Naive thymus-derived CD4-positive, alpha-beta T cell (primary cell): ENCODE data around the gene PRDM16. TPM values are rescaled to one million over a fixed set of nuclear protein-coding genes. Genes with fewer than 3 reads are reported as not detected.

ENCODE experiments used
- ATAC-seq: fragments of 150-1000 bp; cut with Tn5 transposase; 2 replicates; pipeline ENCODE4 v1.10.0; 2021; ENCODE audit warnings: mild to moderate bottlenecking, moderate library complexity
- CTCF ChIA-PET: fragments of 350-600 bp; sonication (Branson Sonifier 250); formaldehyde crosslinking; loops from one replicate; lab custom pipeline; 2021; ENCODE audit warnings: antibody characterized with exemption; lab: Charles Lee
- POLR2A ChIA-PET: fragments of 350-600 bp; sonication (Branson Sonifier 250); formaldehyde crosslinking; loops from one replicate; lab custom pipeline; 2021; ENCODE audit warnings: antibody characterized with exemption, inconsistent platforms; lab: Charles Lee
- DNase-seq, 9 donors: peaks; one replicate each; pipeline versions ENCODE4 v3.0.0 to v3.0.0-alpha.2; 2020 to 2022; ENCODE audit warnings: mixed read lengths in 1 of 9
- H3K27ac ChIP-seq: one replicate; pipeline ENCODE4 v1.7.0; 2013; ENCODE audit warnings: mild to moderate bottlenecking, low read depth, low read length, moderate library complexity
- H3K27me3 ChIP-seq, 2 donors: one replicate each; pipeline ENCODE4 v1.7.0; 2013; ENCODE audit warnings: low read length in 2 of 2, mild to moderate bottlenecking in 2 of 2, moderate library complexity in 2 of 2; ENCODE audit not compliant: control insufficient read depth in 2 of 2, insufficient read depth in 2 of 2
- H3K36me3 ChIP-seq, 3 experiments: 1 replicate in 2 of 3; 2 replicates in 1 of 3; pipeline ENCODE4 v1.7.0; 2013; ENCODE audit warnings: low read length in 3 of 3, mild to moderate bottlenecking in 3 of 3, moderate library complexity in 1 of 3; ENCODE audit not compliant: insufficient read depth in 3 of 3, control insufficient read depth in 2 of 3
- H3K4me1 ChIP-seq, 2 donors: one replicate each; pipeline ENCODE4 v1.7.0; 2013; ENCODE audit warnings: low read length in 2 of 2, mild to moderate bottlenecking in 2 of 2, moderate library complexity in 1 of 2; ENCODE audit not compliant: control insufficient read depth in 2 of 2, insufficient read depth in 2 of 2
- H3K4me3 ChIP-seq: 2 replicates; pipeline ENCODE4 v1.7.0; 2013; ENCODE audit warnings: mild to moderate bottlenecking, low read length
- H3K9me3 ChIP-seq, 3 experiments: 1 replicate in 2 of 3; 2 replicates in 1 of 3; pipeline ENCODE4 v1.7.0; 2013; ENCODE audit warnings: low read length in 3 of 3; ENCODE audit not compliant: control insufficient read depth in 2 of 3
- H3K27ac Mint-ChIP-seq, 9 donors: one replicate each; pipeline ENCODE4 v1.8.0; 2020 to 2022; ENCODE audit warnings: mixed read lengths in 9 of 9, mild to moderate bottlenecking in 8 of 9, moderate library complexity in 5 of 9, inconsistent platforms in 2 of 9
- H3K27me3 Mint-ChIP-seq, 5 donors: one replicate each; pipeline ENCODE4 v1.8.0; 2021 to 2022; ENCODE audit warnings: mixed read lengths in 5 of 5, mild to moderate bottlenecking in 1 of 5
- H3K36me3 Mint-ChIP-seq, 5 donors: one replicate each; pipeline ENCODE4 v1.8.0; 2020 to 2022; ENCODE audit warnings: mixed read lengths in 5 of 5, mild to moderate bottlenecking in 3 of 5, inconsistent platforms in 1 of 5
- H3K4me1 Mint-ChIP-seq, 7 donors: one replicate each; pipeline ENCODE4 v1.8.0; 2020 to 2022; ENCODE audit warnings: mixed read lengths in 7 of 7, mild to moderate bottlenecking in 3 of 7, inconsistent platforms in 1 of 7
- H3K4me3 Mint-ChIP-seq, 10 donors: one replicate each; pipeline ENCODE4 v1.8.0; 2020 to 2022; ENCODE audit warnings: mild to moderate bottlenecking in 10 of 10, mixed read lengths in 10 of 10, moderate library complexity in 6 of 10, inconsistent platforms in 2 of 10
- H3K9me3 Mint-ChIP-seq, 11 donors: one replicate each; pipeline ENCODE4 v1.8.0; 2020 to 2022; ENCODE audit warnings: mixed read lengths in 11 of 11, mild to moderate bottlenecking in 4 of 11, inconsistent platforms in 1 of 11, moderate library complexity in 1 of 11
- intact Hi-C, 2 donors: fragments of 100-400 bp; cut with micrococcal nuclease; formaldehyde crosslinking; loops; one replicate each; pipeline ENCODE4 v1.15.1; 2023
- polyA plus RNA-seq, 2 donors: library from polyadenylated mRNA; unstranded; fragments of 300-500 nt; fragmentation: Illumina TruSeq; gene quantifications; one replicate each; pipeline ENCODE4 v1.2.3, GENCODE V29; 2021
- total RNA-seq, 6 experiments: library from RNA in 5 of 6; stranded (reverse) in 5 of 6; gene quantifications; 1 replicate in 5 of 6; 2 replicates in 1 of 6; pipeline ENCODE4 v1.2.3 and lab custom pipeline; 2021 to 2026

The PRDM16 gene
- total and polyA plus RNA-seq, 7 experiments from 2014 or later, result 0.05 to 0.61 (median 0.36) TPM; not detected in 2

DNA sequence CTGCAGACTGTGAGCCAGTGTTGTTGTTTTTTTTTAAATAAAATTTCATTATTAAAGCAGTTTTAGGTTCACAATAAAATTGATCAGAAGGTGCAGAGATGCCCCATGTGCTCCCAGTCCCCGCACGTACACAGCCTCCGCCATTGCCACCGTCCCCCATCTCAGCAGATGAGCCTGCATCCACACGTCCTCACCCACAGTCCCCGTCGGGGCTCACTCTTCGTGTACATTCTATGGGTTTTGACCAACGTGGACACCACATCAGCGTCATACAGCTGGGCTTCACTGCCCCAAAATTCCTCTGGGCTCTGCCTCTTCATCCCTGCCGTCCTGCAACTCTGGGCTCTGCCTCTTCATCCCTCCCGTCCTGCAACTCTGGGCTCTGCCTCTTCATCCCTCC, 373.9 kb downstream of the PRDM16 start:
- Histone ChIP-seq H3K36me3 (no peaks in the 10 kb centered on the region), H3K4me1 (no peaks in the 10 kb centered on the region), H3K4me3 (no peak overlapping the region), H3K9me3 (no peaks in the 10 kb centered on the region), H3K27ac (no peak overlapping the region), H3K27me3 (no peaks in the 10 kb centered on the region)
- ChIA-PET CTCF (no interaction called here), POLR2A (no interaction called here)
- no peaks in the 10 kb centered on the region for H3K4me1 Mint-ChIP-seq
- intact Hi-C loops, result no loop called here
- no peak overlapping the region for H3K4me3 Mint-ChIP-seq
- no peak for ATAC-seq
- H3K9me3 Mint-ChIP-seq, result peaks cover 0 to 27% (median 7%) of the 10 kb centered on the region in 11 donors
- no peak for DNase-seq
- H3K36me3 Mint-ChIP-seq, result peaks cover 0 to 8% (median 0%) of the 10 kb centered on the region in 5 donors
- no peak overlapping the region for H3K27ac Mint-ChIP-seq
- peaks cover 0 to 13% (median 5%) of the 10 kb centered on the region in 5 donors for H3K27me3 Mint-ChIP-seq

DNA sequence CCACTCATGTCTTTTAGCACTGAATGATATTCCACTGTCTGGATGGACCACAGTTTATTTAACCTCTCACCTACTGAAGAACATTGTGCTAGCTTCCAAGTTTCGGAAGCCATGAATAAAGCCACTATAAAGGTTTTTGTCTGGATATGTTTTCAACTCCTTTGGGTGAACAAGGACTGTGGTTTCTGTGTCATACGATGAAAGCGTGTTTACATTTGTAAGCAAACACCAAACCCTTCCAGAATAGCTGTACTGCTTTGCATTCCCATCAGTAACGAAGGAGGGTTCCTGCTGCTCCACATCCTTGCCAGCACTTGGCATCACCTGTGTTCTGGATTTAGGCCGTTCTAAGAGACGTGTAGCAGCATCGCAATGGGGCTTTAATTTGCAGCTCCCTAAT, 374.8 kb downstream of the PRDM16 start:
- Histone ChIP-seq H3K4me1 (no peaks in the 10 kb centered on the region), H3K36me3 (no peaks in the 10 kb centered on the region), H3K27me3 (no peaks in the 10 kb centered on the region), H3K27ac (no peak overlapping the region), H3K4me3 (no peak overlapping the region), H3K9me3 (no peaks in the 10 kb centered on the region)
- ATAC-seq (no peak), DNase-seq (no peak)
- intact Hi-C loops, result no loop called here
- H3K27ac Mint-ChIP-seq, result no peak overlapping the region
- H3K4me3 Mint-ChIP-seq, result no peak overlapping the region
- no peaks in the 10 kb centered on the region for H3K4me1 Mint-ChIP-seq
- POLR2A ChIA-PET, result no interaction called here
- CTCF ChIA-PET, result interaction anchor here (1.8 kb wide), 1 partner anchor 9 kb away, joined by 6 read pairs; no protein-coding TSS in a partner anchor
- H3K36me3 Mint-ChIP-seq, result peaks cover 0 to 11% (median 0%) of the 10 kb centered on the region in 5 donors
- H3K9me3 Mint-ChIP-seq, result peaks cover 0 to 31% (median 8%) of the 10 kb centered on the region in 11 donors
- peaks cover 0 to 13% (median 5%) of the 10 kb centered on the region in 5 donors for H3K27me3 Mint-ChIP-seq

DNA sequence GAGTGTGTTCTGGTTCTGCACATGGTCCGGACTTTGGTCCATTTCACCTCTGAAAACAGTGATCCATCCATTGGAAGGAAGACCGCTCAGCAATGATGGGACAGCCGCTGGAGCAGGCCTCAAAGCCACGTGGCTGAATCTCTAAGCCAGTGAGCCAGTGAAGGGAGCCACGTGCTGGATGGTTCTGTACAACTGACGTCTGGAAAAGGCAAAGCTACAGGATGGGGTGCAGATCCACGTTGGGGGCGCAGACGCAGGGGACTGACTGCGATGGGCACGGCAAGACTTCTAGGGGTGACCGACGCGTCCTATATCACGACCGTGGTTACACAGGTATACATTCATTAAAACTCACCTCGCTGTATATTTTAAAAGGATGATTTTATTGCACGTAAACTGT, 375.3 kb downstream of the PRDM16 start:
- intact Hi-C loops, result no loop called here
- Mint-ChIP-seq H3K36me3 (peaks cover 0 to 11% (median 0%) of the 10 kb centered on the region in 5 donors), H3K4me3 (no peak overlapping the region), H3K27ac (no peak overlapping the region), H3K27me3 (peaks cover 0 to 13% (median 5%) of the 10 kb centered on the region in 5 donors), H3K4me1 (no peaks in the 10 kb centered on the region), H3K9me3 (peaks cover 0 to 31% (median 8%) of the 10 kb centered on the region in 11 donors)
- ChIA-PET CTCF (interaction anchor here (1.8 kb wide), 1 partner anchor 9 kb away, joined by 6 read pairs; no protein-coding TSS in a partner anchor), POLR2A (no interaction called here)
- ATAC-seq (no peak), DNase-seq (no peak)
- no peaks in the 10 kb centered on the region for H3K9me3 ChIP-seq
- no peak overlapping the region for H3K4me3 ChIP-seq
- H3K4me1 ChIP-seq, result no peaks in the 10 kb centered on the region
- no peak overlapping the region for H3K27ac ChIP-seq
- no peaks in the 10 kb centered on the region for H3K27me3 ChIP-seq
- H3K36me3 ChIP-seq, result no peaks in the 10 kb centered on the region

DNA sequence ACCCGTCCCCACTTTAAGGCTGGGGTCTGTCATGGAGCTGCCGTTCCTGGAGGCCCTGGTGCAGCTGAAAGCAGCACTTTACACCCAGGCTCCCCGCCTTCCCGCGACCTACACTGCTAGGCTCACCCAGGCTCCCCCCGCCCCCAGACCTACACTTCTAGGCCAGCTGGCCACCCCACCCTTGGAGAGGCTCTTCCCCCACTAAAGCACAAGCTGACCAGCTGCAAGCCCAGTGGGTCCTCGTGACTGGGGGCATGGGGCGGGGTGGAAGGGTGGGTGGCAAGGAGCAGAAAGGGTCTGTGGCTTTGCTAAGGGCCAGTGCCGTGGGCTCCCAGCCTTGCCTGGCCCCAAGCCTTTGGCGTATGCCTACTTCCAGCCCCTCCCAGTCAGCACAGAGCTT, 375.7 kb downstream of the PRDM16 start:
- Histone ChIP-seq H3K9me3 (no peaks in the 10 kb centered on the region), H3K27me3 (no peaks in the 10 kb centered on the region), H3K36me3 (no peaks in the 10 kb centered on the region), H3K4me3 (no peak overlapping the region), H3K27ac (no peak overlapping the region), H3K4me1 (no peaks in the 10 kb centered on the region)
- Mint-ChIP-seq H3K9me3 (peaks cover 0 to 31% (median 9%) of the 10 kb centered on the region in 11 donors), H3K27ac (no peak overlapping the region), H3K36me3 (peaks cover 0 to 11% (median 0%) of the 10 kb centered on the region in 5 donors), H3K4me1 (no peaks in the 10 kb centered on the region), H3K27me3 (peaks cover 0 to 13% (median 8%) of the 10 kb centered on the region in 5 donors), H3K4me3 (no peak overlapping the region)
- POLR2A ChIA-PET, result no interaction called here
- intact Hi-C loops, result no loop called here
- no peak for DNase-seq
- no peak for ATAC-seq
- CTCF ChIA-PET, result interaction anchor here (1.8 kb wide), 1 partner anchor 8 kb away, joined by 6 read pairs; no protein-coding TSS in a partner anchor

DNA sequence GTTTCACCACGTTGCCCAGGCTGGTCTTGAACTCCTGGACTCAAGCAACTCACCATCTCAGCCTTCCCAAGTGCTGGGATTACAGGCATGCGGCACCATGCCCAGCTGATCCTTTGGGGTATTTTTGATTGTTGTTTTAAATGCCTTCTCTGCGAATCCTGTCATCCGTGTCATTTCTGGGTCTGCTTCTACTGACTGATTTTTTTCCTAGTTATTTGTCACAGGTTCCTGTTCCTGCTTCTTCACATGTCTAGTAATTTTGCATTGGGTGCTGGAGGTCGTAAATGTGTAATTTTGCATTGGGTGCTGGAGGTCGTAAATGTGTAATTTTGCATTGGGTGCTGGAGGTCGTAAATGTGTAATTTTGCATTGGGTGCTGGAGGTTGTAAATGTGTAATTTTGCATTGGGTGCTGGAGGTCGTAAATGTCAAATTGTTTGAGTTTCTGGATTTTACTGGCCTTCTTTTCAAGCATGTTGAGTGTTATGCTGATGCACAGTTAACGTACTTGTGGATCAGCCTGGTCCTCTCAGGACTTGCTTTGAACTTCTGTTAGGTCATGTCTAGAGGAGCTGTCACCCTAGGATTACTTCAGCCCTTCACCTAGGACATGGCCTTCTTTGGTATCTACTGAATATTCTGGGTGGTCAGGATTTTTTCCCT, 381.3 kb downstream of the PRDM16 start:
- H3K4me1 ChIP-seq, result peaks cover 9 to 11% of the 10 kb centered on the region in 2 donors
- no peak overlapping the region for H3K4me3 ChIP-seq
- no peak overlapping the region for H3K27ac ChIP-seq
- intact Hi-C loops, result no loop called here
- no peaks in the 10 kb centered on the region for H3K36me3 ChIP-seq
- H3K27ac Mint-ChIP-seq, result no peak overlapping the region
- no peaks in the 10 kb centered on the region for H3K9me3 ChIP-seq
- DNase-seq, result no peak
- ChIA-PET POLR2A (no interaction called here), CTCF (no interaction called here)
- H3K9me3 Mint-ChIP-seq, result peaks cover 0 to 26% (median 8%) of the 10 kb centered on the region in 11 donors
- peaks cover 0 to 11% of the 10 kb centered on the region in 2 donors for H3K27me3 ChIP-seq
- peaks cover 0 to 4% (median 0%) of the 10 kb centered on the region in 7 donors for H3K4me1 Mint-ChIP-seq
- H3K4me3 Mint-ChIP-seq, result no peak overlapping the region
- H3K36me3 Mint-ChIP-seq, result peaks cover 0 to 11% (median 0%) of the 10 kb centered on the region in 5 donors
- peaks cover 6 to 24% (median 15%) of the 10 kb centered on the region in 5 donors for H3K27me3 Mint-ChIP-seq
- no peak for ATAC-seq

DNA sequence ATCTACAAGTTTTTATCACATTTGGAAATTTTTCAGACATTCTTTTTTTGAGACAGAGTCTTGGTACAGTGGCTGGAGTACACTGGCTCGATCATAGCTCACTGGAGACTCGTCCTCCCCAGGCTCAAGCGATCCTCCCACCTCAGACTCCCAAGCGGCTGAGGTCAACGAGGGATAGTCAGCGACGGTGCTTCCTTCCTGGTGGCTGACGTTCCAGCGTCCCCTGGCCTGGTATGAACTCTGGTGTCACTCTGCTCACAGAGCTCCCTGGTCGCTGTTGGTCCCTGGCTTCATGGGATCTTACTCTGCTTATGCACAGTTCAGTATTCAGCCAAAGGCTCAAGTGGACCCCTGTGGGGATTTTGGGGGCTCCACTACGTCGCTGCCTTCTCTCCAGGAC, 382.0 kb downstream of the PRDM16 start:
- ChIA-PET CTCF (no interaction called here), POLR2A (no interaction called here)
- no peak for ATAC-seq

More for the DNA sequence above, 382.0 kb downstream of the PRDM16 start:
- Mint-ChIP-seq H3K9me3 (peaks cover 0 to 20% (median 7%) of the 10 kb centered on the region in 11 donors), H3K27ac (no peak overlapping the region), H3K27me3 (peaks cover 6 to 24% (median 15%) of the 10 kb centered on the region in 5 donors), H3K4me1 (peaks cover 0 to 4% (median 0%) of the 10 kb centered on the region in 7 donors), H3K36me3 (peaks cover 0 to 11% (median 0%) of the 10 kb centered on the region in 5 donors), H3K4me3 (no peak overlapping the region)
- peaks cover 0 to 11% of the 10 kb centered on the region in 2 donors for H3K27me3 ChIP-seq
- H3K27ac ChIP-seq, result no peak overlapping the region
- DNase-seq, result no peak
- H3K4me3 ChIP-seq, result no peak overlapping the region
- intact Hi-C loops, result no loop called here
- no peaks in the 10 kb centered on the region for H3K36me3 ChIP-seq
- H3K9me3 ChIP-seq, result no peaks in the 10 kb centered on the region
- peaks cover 9 to 11% of the 10 kb centered on the region in 2 donors for H3K4me1 ChIP-seq
